WTC11 (cell line): ENCODE measurements around the gene TCEAL9.

ENCODE experiments used
- FOXP1 ChIP-seq: sonication (generic); formaldehyde crosslinking; IDR thresholded peaks from 2 replicates; pipeline ENCODE4 v1.8.0; 2022; ENCODE audit warnings: missing genetic modification reagents, mild to moderate bottlenecking, moderate library complexity, borderline replicate concordance
- TF ChIP-seq, protein P1 (sequence below): sonication (generic); formaldehyde crosslinking; IDR thresholded peaks from 2 replicates; pipeline ENCODE4 v1.8.1; 2023; ENCODE audit warnings: mild to moderate bottlenecking, missing genetic modification reagents, borderline replicate concordance
- TF ChIP-seq, protein P2 (sequence below): sonication (generic); formaldehyde crosslinking; IDR thresholded peaks from 2 replicates; pipeline ENCODE4 v1.8.0; 2022; ENCODE audit warnings: mild to moderate bottlenecking, missing genetic modification reagents
- TF ChIP-seq, protein P3 (sequence below): sonication (generic); formaldehyde crosslinking; IDR thresholded peaks from 2 replicates; pipeline ENCODE4 v1.8.1; 2023; ENCODE audit warnings: mild to moderate bottlenecking, missing genetic modification reagents
- TF ChIP-seq, protein P4 (sequence below): sonication (generic); formaldehyde crosslinking; conservative IDR thresholded peaks from 2 replicates; pipeline ENCODE4 v1.8.1; 2023; ENCODE audit warnings: mild to moderate bottlenecking, low read depth, missing genetic modification reagents, moderate library complexity
- TF ChIP-seq, protein P5 (sequence below): fragments of 200-600 bp; IDR thresholded peaks from 2 replicates; pipeline ENCODE4 v1.8.0; 2022; ENCODE audit warnings: antibody characterized with exemption
- TF ChIP-seq, protein P6 (sequence below): sonication (generic); formaldehyde crosslinking; IDR thresholded peaks from 2 replicates; pipeline ENCODE4 v1.8.0; 2022; ENCODE audit warnings: mild to moderate bottlenecking, missing genetic modification reagents
- TF ChIP-seq, protein P7 (sequence below): sonication (generic); formaldehyde crosslinking; IDR thresholded peaks from 2 replicates; pipeline ENCODE4 v1.8.1; 2023; ENCODE audit warnings: mild to moderate bottlenecking, missing genetic modification reagents, moderate library complexity

DNA sequence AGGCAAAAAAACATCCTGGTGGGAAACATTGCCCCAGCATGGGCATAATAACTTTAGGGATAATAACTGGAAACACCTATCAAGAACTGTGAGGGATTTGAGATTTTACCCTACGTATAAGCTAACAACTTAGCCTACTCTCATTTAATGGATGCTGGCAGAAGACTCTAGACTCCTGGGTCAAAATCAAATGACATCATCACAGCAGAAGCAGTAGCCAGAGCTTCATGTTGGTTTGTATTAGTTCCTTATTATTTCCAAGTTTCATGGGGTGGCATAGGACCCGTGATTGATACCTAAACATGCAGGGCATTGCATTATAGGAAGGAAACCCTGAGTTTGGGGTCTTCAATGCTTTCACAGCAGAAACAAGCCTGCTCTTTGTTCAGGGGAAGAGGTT is 4.6 kb downstream of the TCEAL9 start:
- TF ChIP-seq, protein P1, sequence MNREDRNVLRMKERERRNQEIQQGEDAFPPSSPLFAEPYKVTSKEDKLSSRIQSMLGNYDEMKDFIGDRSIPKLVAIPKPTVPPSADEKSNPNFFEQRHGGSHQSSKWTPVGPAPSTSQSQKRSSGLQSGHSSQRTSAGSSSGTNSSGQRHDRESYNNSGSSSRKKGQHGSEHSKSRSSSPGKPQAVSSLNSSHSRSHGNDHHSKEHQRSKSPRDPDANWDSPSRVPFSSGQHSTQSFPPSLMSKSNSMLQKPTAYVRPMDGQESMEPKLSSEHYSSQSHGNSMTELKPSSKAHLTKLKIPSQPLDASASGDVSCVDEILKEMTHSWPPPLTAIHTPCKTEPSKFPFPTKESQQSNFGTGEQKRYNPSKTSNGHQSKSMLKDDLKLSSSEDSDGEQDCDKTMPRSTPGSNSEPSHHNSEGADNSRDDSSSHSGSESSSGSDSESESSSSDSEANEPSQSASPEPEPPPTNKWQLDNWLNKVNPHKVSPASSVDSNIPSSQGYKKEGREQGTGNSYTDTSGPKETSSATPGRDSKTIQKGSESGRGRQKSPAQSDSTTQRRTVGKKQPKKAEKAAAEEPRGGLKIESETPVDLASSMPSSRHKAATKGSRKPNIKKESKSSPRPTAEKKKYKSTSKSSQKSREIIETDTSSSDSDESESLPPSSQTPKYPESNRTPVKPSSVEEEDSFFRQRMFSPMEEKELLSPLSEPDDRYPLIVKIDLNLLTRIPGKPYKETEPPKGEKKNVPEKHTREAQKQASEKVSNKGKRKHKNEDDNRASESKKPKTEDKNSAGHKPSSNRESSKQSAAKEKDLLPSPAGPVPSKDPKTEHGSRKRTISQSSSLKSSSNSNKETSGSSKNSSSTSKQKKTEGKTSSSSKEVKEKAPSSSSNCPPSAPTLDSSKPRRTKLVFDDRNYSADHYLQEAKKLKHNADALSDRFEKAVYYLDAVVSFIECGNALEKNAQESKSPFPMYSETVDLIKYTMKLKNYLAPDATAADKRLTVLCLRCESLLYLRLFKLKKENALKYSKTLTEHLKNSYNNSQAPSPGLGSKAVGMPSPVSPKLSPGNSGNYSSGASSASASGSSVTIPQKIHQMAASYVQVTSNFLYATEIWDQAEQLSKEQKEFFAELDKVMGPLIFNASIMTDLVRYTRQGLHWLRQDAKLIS = no peak
- TF ChIP-seq, protein P2, sequence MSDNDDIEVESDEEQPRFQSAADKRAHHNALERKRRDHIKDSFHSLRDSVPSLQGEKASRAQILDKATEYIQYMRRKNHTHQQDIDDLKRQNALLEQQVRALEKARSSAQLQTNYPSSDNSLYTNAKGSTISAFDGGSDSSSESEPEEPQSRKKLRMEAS (CRISPR knock-in tag) = no peak
- TF ChIP-seq, protein P3, sequence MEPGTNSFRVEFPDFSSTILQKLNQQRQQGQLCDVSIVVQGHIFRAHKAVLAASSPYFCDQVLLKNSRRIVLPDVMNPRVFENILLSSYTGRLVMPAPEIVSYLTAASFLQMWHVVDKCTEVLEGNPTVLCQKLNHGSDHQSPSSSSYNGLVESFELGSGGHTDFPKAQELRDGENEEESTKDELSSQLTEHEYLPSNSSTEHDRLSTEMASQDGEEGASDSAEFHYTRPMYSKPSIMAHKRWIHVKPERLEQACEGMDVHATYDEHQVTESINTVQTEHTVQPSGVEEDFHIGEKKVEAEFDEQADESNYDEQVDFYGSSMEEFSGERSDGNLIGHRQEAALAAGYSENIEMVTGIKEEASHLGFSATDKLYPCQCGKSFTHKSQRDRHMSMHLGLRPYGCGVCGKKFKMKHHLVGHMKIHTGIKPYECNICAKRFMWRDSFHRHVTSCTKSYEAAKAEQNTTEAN = no peak
- TF ChIP-seq, protein P4, sequence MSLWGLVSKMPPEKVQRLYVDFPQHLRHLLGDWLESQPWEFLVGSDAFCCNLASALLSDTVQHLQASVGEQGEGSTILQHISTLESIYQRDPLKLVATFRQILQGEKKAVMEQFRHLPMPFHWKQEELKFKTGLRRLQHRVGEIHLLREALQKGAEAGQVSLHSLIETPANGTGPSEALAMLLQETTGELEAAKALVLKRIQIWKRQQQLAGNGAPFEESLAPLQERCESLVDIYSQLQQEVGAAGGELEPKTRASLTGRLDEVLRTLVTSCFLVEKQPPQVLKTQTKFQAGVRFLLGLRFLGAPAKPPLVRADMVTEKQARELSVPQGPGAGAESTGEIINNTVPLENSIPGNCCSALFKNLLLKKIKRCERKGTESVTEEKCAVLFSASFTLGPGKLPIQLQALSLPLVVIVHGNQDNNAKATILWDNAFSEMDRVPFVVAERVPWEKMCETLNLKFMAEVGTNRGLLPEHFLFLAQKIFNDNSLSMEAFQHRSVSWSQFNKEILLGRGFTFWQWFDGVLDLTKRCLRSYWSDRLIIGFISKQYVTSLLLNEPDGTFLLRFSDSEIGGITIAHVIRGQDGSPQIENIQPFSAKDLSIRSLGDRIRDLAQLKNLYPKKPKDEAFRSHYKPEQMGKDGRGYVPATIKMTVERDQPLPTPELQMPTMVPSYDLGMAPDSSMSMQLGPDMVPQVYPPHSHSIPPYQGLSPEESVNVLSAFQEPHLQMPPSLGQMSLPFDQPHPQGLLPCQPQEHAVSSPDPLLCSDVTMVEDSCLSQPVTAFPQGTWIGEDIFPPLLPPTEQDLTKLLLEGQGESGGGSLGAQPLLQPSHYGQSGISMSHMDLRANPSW = no peak
- TF ChIP-seq, protein P5, sequence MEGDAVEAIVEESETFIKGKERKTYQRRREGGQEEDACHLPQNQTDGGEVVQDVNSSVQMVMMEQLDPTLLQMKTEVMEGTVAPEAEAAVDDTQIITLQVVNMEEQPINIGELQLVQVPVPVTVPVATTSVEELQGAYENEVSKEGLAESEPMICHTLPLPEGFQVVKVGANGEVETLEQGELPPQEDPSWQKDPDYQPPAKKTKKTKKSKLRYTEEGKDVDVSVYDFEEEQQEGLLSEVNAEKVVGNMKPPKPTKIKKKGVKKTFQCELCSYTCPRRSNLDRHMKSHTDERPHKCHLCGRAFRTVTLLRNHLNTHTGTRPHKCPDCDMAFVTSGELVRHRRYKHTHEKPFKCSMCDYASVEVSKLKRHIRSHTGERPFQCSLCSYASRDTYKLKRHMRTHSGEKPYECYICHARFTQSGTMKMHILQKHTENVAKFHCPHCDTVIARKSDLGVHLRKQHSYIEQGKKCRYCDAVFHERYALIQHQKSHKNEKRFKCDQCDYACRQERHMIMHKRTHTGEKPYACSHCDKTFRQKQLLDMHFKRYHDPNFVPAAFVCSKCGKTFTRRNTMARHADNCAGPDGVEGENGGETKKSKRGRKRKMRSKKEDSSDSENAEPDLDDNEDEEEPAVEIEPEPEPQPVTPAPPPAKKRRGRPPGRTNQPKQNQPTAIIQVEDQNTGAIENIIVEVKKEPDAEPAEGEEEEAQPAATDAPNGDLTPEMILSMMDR = no peak
- TF ChIP-seq FOXP1 (CRISPR knock-in tag) = no peak
- TF ChIP-seq, protein P6, sequence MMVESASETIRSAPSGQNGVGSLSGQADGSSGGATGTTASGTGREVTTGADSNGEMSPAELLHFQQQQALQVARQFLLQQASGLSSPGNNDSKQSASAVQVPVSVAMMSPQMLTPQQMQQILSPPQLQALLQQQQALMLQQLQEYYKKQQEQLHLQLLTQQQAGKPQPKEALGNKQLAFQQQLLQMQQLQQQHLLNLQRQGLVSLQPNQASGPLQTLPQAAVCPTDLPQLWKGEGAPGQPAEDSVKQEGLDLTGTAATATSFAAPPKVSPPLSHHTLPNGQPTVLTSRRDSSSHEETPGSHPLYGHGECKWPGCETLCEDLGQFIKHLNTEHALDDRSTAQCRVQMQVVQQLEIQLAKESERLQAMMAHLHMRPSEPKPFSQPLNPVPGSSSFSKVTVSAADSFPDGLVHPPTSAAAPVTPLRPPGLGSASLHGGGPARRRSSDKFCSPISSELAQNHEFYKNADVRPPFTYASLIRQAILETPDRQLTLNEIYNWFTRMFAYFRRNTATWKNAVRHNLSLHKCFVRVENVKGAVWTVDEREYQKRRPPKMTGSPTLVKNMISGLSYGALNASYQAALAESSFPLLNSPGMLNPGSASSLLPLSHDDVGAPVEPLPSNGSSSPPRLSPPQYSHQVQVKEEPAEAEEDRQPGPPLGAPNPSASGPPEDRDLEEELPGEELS (CRISPR knock-in tag) = no peak
- TF ChIP-seq, protein P7, sequence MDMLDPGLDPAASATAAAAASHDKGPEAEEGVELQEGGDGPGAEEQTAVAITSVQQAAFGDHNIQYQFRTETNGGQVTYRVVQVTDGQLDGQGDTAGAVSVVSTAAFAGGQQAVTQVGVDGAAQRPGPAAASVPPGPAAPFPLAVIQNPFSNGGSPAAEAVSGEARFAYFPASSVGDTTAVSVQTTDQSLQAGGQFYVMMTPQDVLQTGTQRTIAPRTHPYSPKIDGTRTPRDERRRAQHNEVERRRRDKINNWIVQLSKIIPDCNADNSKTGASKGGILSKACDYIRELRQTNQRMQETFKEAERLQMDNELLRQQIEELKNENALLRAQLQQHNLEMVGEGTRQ (CRISPR knock-in tag) = no peak
